K562 (cell line): ENCODE measurements around the gene HOMEZ. TPM values are rescaled to one million over a fixed set of nuclear protein-coding genes. Genes with fewer than 3 reads are reported as not detected.

Experiments
- DMBX1 ChIP-seq: fragments of 250-450 bp; sonication (Bioruptor Pico); IDR thresholded peaks from 2 replicates; pipeline ENCODE4 v1.8.0; 2022; ENCODE audit warnings: inconsistent platforms, mild to moderate bottlenecking, moderate library complexity, borderline replicate concordance
- GABPA ChIP-seq: fragments of 200-800 bp; sonication (Bioruptor generic); conservative IDR thresholded peaks from 2 replicates; pipeline ENCODE4 v1.6.1; 2016; ENCODE audit warnings: low read depth, missing genetic modification characterization, missing compliant biosample characterization
- GABPB2 ChIP-seq: fragments of 250-450 bp; sonication (Bioruptor Pico); conservative IDR thresholded peaks from 2 replicates; pipeline ENCODE4 v1.5.1; 2021; ENCODE audit warnings: mild to moderate bottlenecking
- GTF2A2 ChIP-seq: IDR thresholded peaks from 2 replicates; pipeline ENCODE4 v1.6.1; 2016; ENCODE audit warnings: mild to moderate bottlenecking, missing genetic modification characterization, missing compliant biosample characterization
- HNRNPH1 ChIP-seq: fragments of 200-400 bp; formaldehyde crosslinking; optimal IDR thresholded peaks from 2 replicates; pipeline ENCODE3; 2017; ENCODE audit warnings: low read depth, mild to moderate bottlenecking, low read length, moderate library complexity
- HNRNPUL1 ChIP-seq: fragments of 200-400 bp; formaldehyde crosslinking; IDR thresholded peaks from 2 replicates; pipeline ENCODE4 v1.6.1; 2017; ENCODE audit warnings: low read length
- JUN ChIP-seq, 2 experiments: sonication (generic) in 1 of 2; formaldehyde crosslinking in 1 of 2; IDR thresholded peaks; 2 replicates each; pipeline versions ENCODE4 v1.6.1 to v1.8.0; 2012 to 2022; ENCODE audit warnings: borderline replicate concordance in 2 of 2, mild to moderate bottlenecking in 2 of 2, improper control_type of control experiment in 1 of 2, low read depth in 1 of 2, low read length in 1 of 2, missing genetic modification reagents in 1 of 2
- MED1 ChIP-seq: sonication (generic); formaldehyde crosslinking; IDR thresholded peaks from 2 replicates; pipeline ENCODE4 v1.8.1; 2023; ENCODE audit warnings: missing genetic modification reagents, borderline replicate concordance
- NR4A1 ChIP-seq, 2 experiments: fragments of 250-450 bp in 1 of 2; fragments of 450-650 bp in 1 of 2; sonication (Bioruptor Pico) in 1 of 2; IDR thresholded peaks; 2 replicates each; pipeline versions ENCODE4 v1.4.0 to v1.6.1; 2016 to 2020; ENCODE audit warnings: mild to moderate bottlenecking in 2 of 2, missing compliant biosample characterization in 1 of 2, missing genetic modification characterization in 1 of 2, moderate library complexity in 1 of 2
- POLR2A ChIP-seq: fragments of 450-650 bp; conservative IDR thresholded peaks from 2 replicates; pipeline ENCODE4 v1.6.1; 2016
- TCF3 ChIP-seq: sonication (generic); formaldehyde crosslinking; IDR thresholded peaks from 2 replicates; pipeline ENCODE4 v1.4.0; 2020; ENCODE audit warnings: mild to moderate bottlenecking, missing genetic modification reagents
- ZBED1 ChIP-seq: IDR thresholded peaks from 2 replicates; pipeline ENCODE4 v1.6.1; 2014
- ZNF23 ChIP-seq: fragments of 250-450 bp; sonication (Bioruptor Pico); IDR thresholded peaks from 2 replicates; pipeline ENCODE4 v1.4.0; 2020; ENCODE audit warnings: mild to moderate bottlenecking
- ZNF609 ChIP-seq: sonication (generic); formaldehyde crosslinking; IDR thresholded peaks from 2 replicates; pipeline ENCODE4 v1.8.1; 2023; ENCODE audit warnings: missing genetic modification reagents, mild to moderate bottlenecking, borderline replicate concordance
- polyA plus RNA-seq, 8 experiments: library from polyadenylated mRNA; depleted of rRNA in 4 of 8; stranded (reverse) in 5 of 8; unstranded in 3 of 8; fragments of >200 nt; fragmentation: Nextera tagmentation in 2 of 8; fragmentation: Illumina TruSeq in 1 of 8; extraction: Ambion mirVana in 2 of 8; extraction: Trizol in 1 of 8; gene quantifications; 2 replicates each; pipeline versions ENCODE4 v1.2.1 to v1.2.3, GENCODE V29; 2011 to 2014; ENCODE audit warnings: inconsistent platforms in 1 of 8, missing spikeins in 1 of 8
- total RNA-seq, 7 experiments: library from RNA; depleted of rRNA in 6 of 7; stranded (reverse); fragments of >200 nt in 6 of 7; fragmentation: Illumina TruSeq in 2 of 7; extraction: Trizol in 2 of 7; gene quantifications; 2 replicates each; pipeline versions ENCODE4 v1.2.1 to v1.2.3, GENCODE V29; 2011 to 2021; ENCODE audit warnings: low replicate concordance in 1 of 7
- TF ChIP-seq, protein P1 (sequence below), 2 experiments: fragments of 200-800 bp in 1 of 2; sonication (Bioruptor generic) in 1 of 2; sonication (generic) in 1 of 2; formaldehyde crosslinking in 1 of 2; IDR thresholded peaks in 1 of 2; conservative IDR thresholded peaks in 1 of 2; 2 replicates each; pipeline versions ENCODE4 v1.5.0 to v1.6.1; 2016 to 2020; ENCODE audit warnings: missing compliant biosample characterization in 1 of 2, missing genetic modification characterization in 1 of 2, missing genetic modification reagents in 1 of 2
- TF ChIP-seq, protein P2 (sequence below): fragments of 250-450 bp; sonication (Bioruptor Pico); IDR thresholded peaks from 2 replicates; pipeline ENCODE4 v1.8.0; 2021; ENCODE audit warnings: moderate library complexity, mild to moderate bottlenecking, inconsistent platforms
- TF ChIP-seq, protein P3 (sequence below): fragments of 250-450 bp; sonication (Bioruptor Pico); IDR thresholded peaks from 2 replicates; pipeline ENCODE4 v1.6.1; 2021; ENCODE audit warnings: mild to moderate bottlenecking

The HOMEZ gene
- total and polyA plus RNA-seq, 9 of the 15 experiments (the other 6 are each of a cell fraction or from before 2014, with no cell fraction given), result 3.0 to 30.2 (median 16.9) TPM

DNA sequence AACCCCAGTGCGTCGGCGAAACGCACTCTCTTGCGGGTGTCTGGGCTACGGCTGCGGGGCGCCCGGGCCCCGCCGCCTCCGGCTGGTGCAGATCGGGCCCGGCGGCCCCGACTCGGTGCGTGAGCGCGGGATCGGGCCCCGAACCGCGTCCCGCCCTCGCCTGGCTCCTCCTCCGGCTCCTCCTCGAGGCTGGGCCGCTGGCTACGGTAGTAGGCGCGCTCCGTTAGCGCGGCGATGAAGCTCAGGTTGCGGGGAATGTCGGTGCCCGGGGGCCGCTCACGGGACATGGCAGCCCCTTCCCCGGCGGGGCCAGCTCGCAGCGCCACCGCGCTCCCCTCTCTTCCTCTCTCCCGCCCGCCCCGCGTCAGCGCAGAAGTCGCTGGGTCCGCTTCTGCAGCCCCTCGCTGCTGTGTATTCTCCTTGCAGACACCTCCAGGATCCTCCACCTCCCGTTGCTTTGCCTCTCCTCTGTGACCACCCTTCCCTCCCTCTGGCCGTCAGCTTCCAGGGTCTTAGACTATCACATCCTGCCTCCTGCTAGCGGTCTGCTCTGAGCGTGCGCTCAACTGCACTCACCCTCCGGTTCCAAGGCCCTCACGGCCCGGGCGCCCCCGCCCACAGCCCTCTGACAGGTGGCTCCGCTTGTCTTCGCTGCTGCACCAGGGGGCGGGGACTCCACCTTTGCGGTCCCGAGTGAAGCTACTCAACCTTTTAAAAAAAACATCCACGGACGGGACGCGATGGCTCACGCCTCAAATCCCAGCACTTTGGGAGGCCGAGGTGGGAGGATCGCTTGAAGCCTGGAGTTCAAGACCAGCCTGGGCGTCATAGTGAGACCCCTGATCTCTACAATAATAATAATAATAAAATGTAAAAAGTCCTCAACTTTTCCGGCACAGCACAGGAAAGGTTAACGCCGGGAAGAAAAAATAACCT is 16.6 kb upstream of the HOMEZ start, which contains the start of gene PPP1R3E (continued):
- TF ChIP-seq, protein P1, sequence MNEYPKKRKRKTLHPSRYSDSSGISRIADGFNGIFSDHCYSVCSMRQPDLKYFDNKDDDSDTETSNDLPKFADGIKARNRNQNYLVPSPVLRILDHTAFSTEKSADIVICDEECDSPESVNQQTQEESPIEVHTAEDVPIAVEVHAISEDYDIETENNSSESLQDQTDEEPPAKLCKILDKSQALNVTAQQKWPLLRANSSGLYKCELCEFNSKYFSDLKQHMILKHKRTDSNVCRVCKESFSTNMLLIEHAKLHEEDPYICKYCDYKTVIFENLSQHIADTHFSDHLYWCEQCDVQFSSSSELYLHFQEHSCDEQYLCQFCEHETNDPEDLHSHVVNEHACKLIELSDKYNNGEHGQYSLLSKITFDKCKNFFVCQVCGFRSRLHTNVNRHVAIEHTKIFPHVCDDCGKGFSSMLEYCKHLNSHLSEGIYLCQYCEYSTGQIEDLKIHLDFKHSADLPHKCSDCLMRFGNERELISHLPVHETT (CRISPR knock-in tag; conservative IDR thresholded peaks at IDR 0.05 in 1 of 2, IDR thresholded peaks at IDR 0.05 in 1 of 2), result peak in 1 of 2 experiments; percentile 22; a peak in 1 of 4 replicates
- TF ChIP-seq HNRNPH1 (no peak), GTF2A2 (tag) (no peak), POLR2A (peak; percentile 69), DMBX1 (CRISPR knock-in tag) (no peak), JUN (IDR thresholded peaks at IDR 0.05; ENCODE audit: borderline replicate concordance, low read depth, low read length) (no peak), JUN (CRISPR knock-in tag; IDR thresholded peaks at IDR 0.05; ENCODE audit: borderline replicate concordance) (no peak), ZNF23 (no peak), GABPA (tag) (no peak), GABPB2 (CRISPR knock-in tag) (no peak), TCF3 (CRISPR knock-in tag) (no peak), MED1 (no peak), ZBED1 (no peak), HNRNPUL1 (no peak), ZNF609 (CRISPR knock-in tag) (no peak), NR4A1 (CRISPR knock-in tag; IDR thresholded peaks at IDR 0.05) (no peak), NR4A1 (tag; IDR thresholded peaks at IDR 0.05) (no peak)
- TF ChIP-seq, protein P2, sequence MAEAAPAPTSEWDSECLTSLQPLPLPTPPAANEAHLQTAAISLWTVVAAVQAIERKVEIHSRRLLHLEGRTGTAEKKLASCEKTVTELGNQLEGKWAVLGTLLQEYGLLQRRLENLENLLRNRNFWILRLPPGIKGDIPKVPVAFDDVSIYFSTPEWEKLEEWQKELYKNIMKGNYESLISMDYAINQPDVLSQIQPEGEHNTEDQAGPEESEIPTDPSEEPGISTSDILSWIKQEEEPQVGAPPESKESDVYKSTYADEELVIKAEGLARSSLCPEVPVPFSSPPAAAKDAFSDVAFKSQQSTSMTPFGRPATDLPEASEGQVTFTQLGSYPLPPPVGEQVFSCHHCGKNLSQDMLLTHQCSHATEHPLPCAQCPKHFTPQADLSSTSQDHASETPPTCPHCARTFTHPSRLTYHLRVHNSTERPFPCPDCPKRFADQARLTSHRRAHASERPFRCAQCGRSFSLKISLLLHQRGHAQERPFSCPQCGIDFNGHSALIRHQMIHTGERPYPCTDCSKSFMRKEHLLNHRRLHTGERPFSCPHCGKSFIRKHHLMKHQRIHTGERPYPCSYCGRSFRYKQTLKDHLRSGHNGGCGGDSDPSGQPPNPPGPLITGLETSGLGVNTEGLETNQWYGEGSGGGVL (CRISPR knock-in tag), result no peak
- TF ChIP-seq, protein P3, sequence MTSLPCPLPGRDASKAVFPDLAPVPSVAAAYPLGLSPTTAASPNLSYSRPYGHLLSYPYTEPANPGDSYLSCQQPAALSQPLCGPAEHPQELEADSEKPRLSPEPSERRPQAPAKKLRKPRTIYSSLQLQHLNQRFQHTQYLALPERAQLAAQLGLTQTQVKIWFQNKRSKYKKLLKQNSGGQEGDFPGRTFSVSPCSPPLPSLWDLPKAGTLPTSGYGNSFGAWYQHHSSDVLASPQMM (CRISPR knock-in tag), result no peak
